Ramos (cell line): ENCODE results near the gene PPP2R5C.
"Not testable (repeated sequence)": the region's sequence is repeated elsewhere in the genome, so short reads cannot be mapped to it uniquely, and the experiment has no call there.

Source experiments
- in situ Hi-C: fragments of 300-500 bp; cut with MboI; formaldehyde crosslinking; loops from one replicate; pipeline ENCODE4 v1.14.3; 2022; ENCODE audit warnings: low sequenced_read_pairs; ENCODE audit not compliant: unreplicated experiment

PPP2R5C gene

GRCh38 chr14:101725652-101726051 is 35.9 kb upstream of the PPP2R5C start:
- in situ Hi-C loops = not testable (repeated sequence)

DNA sequence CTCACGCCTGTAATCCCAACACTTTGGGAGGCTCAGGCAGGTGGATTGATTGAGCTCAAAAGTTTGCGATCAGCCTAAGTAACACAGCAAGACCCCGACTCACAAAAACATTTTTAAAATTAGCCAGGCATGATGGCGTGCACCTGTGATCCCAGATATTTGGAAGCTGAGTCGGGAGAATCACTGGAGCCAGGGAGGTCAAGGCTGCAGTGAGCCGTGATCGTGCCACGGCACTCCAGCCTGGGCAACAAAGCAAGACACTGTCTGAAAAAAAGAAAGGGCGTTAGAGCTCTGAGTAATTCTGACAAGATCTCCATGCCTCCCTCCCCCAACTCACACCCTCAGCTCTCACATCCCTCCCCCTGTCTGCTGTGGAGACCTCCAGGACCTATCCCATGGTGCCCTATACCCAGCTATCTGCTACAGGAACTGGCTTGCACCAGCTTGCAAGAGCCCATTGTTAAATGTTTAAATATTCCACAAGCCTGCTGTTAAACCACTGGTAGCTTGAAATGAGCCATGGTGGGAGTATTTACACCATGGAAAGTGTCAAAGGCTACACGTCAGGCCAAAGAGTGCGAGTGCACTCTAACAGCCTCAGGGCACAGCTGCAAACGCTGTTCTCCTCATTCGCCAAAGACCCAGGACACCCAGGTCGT is 35.1 kb upstream of the PPP2R5C start:
- in situ Hi-C loops = no loop called here

DNA sequence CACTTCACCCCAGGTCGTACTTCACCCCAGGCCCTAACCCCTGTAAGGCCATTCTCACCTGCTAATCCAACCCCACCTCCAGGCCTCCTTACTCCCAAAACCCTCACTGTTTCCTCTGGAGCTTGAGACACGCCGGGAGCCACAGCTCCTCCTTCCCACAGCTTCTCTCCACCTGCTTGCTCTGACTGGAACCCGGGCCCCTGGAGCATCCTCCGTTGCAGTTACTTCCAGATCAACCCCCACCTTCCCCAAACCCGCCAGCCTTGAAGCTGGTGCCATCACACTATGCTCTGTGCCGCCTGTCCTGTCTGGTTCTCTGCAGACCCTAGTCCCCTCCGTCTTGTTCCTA is 34.6 kb upstream of the PPP2R5C start:
- in situ Hi-C loops = no loop called here

- in situ Hi-C loops = no loop called here
Observed at GRCh38 chr14:101727611-101728366, 33.7 kb upstream of the PPP2R5C start.

- in situ Hi-C loops = no loop called here
Observed at GRCh38 chr14:101728367-101728742, 33.2 kb upstream of the PPP2R5C start.

DNA sequence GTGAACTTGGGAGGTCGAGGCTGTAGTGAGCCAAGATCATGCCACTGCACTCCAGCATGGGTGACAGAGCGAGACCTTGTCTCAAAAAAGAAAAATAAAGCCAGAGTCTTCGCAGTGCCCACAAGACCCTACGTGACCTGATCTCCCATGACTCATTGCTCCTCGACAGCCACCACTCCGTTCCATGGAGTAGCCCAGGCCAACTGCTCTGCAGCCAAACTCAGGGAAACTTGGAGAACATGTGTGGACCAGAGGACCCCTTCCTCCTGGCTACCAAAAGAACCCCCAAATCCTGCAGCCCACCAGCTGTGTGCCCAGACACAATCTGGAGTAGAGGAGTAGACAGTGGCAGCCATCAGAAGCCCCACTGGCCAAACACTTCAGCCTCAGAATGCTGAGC is 32.1 kb upstream of the PPP2R5C start:
- in situ Hi-C loops = no loop called here

GRCh38 chr14:101730157-101730556 is 31.4 kb upstream of the PPP2R5C start:
- in situ Hi-C loops = not testable (repeated sequence)

DNA sequence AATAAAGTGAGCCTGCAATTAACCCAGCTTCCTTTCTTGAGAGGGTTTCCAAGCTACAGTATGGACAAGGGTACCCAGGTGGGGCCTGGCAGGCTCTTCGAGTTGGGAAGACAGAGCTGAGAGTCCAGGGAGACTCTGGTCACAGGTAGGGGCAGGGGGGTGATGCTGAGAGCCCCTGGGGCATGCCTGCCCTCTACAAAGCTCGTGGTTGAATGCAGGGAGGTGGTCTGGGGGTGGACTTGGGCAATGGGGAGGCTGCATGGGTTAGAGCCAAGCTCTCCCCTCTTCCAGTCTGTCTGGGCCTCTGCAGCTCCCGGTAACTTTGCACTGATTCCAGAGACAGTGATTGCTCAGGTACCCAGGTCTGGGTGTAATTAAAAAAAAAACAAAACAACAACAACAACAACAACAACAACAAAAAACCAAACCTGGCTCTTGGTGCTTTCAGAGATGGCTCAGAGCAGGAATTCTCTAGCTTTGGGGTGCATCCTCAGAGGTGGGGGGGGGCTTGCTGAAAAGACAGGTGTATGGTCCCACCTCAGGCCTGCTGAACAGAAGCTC is 30.8 kb upstream of the PPP2R5C start:
- in situ Hi-C loops = no loop called here

DNA sequence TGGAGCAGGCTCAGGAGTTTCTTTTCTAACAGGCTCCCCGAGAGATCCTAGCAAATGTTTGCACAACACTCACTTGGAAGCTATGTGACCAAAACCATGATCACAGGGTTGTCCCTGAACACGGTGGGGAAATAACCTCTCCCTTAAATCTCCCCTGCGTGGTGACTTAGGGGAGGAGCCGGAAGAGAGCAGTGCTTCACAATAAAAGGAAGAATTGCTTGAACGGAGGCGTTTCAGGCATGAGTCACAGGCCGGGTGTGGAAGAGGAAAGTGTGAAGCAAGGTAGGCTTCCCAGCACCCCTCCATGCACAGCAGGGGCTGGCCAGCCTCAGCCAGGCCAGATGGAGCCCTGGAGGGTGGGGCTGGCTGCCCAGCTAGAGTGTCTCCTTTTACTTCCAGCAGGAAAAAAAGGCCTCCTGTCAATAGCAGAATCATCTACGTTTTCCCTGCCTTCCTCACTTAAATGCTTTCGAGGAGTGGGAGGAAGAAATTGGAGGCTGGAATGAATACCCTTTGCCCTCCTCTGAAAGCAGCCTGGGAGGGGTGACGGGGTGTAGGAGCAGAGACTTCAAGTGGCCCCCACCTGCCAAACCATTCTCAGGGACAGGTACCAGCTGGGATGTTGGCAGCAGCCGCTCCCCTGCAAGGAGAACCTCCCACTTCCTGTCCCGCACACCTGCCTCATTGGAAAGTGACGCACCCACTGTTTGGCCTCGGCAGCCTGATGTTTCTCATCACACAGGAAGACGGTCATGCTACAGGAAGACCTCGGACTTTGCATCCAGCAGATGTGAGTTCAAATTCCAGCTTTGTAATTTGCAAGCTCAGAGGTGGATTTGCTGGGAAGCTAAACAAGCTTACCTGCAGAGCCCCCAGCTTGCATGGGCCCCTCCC is 30.1 kb upstream of the PPP2R5C start:
- in situ Hi-C loops = no loop called here

DNA sequence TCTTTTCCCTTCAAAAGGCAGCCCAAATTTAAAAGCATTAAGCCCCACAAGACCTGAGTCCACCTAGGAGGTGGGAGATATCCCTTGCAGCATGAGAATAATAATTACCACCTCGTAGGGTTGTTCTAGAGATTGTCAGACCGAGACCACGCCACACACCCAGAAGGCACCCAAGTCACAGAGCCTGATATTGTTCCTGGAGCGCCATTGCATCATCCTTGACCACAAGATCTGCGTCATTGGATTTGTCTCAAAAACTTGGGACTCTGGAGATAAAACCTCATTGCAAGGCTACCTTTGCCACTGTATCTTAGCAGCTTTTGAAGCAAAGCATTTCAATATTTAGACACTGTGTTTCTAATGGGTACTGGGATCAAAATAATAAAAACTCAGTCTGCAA is 29.4 kb upstream of the PPP2R5C start:
- in situ Hi-C loops = no loop called here

DNA sequence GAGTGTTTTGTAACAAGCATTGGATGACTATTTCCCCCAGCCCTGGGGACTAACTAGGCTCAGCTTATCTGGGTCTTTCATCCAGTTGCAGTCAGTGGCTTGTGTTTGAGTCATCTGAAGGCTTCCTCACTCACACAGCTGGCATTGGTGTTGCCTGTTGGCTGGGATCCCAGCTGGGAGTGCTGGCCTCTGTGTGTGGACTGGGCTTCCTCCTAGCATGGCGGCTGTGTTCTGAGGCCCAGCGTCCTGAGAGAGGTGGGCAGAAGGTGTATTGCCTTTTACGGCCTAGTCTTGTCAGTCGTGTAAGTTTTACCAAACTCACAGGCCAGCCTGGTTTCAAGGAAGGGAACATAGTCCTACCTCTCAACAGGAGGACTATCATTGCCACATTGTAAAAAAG is 28.3 kb upstream of the PPP2R5C start:
- in situ Hi-C loops = no loop called here

DNA sequence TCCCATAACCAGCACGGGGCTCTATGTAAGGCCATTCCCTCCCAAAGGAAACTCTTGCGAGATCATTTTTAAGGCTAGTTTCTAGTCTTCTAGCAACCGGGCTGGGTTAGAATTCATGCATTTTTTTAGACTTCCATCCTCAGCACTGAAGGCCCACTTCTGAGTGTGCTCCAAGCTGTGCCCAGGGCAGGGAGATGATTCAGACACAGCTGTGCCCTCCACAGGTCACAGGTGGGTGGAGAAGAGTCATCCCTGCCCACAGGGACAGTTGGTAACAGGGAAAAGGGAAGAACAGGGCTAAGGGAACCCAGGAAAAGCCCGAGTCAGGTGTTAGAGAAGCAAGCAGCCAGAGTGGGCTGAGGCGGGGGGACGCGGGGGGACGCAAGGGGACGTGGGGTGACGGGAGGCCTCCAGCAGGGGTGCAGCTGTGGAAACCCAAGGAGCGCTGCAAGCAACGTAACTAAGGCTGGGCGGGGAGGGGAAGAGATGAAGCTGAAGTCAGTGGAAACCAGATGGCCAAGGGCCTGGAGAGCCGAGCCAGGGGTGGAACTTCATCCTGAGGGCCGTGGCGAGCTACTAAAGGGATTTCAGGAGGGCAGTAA is 27.2 kb upstream of the PPP2R5C start:
- in situ Hi-C loops = no loop called here

- in situ Hi-C loops = no loop called here
Observed at GRCh38 chr14:101735453-101735852, 26.1 kb upstream of the PPP2R5C start.

DNA sequence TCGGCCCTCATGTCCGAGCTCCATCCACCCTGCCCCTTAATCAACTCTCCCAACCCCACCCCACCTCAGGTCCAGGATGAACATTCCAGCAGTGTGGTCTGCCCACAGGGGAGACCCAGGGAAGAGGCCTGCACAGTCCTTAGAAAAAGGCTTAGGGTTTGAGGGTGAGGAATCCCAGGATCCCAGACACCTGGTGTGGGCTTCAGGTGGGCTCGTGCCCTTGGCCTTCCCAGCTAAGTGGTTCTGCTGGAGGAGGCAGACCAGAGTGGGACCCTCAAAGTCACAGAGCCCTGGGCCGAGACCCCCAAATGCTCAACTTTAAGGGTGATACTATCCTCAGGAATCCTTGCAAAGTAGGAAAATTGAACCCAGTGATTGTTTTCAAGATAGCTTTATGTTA is 25.4 kb upstream of the PPP2R5C start:
- in situ Hi-C loops = no loop called here

DNA sequence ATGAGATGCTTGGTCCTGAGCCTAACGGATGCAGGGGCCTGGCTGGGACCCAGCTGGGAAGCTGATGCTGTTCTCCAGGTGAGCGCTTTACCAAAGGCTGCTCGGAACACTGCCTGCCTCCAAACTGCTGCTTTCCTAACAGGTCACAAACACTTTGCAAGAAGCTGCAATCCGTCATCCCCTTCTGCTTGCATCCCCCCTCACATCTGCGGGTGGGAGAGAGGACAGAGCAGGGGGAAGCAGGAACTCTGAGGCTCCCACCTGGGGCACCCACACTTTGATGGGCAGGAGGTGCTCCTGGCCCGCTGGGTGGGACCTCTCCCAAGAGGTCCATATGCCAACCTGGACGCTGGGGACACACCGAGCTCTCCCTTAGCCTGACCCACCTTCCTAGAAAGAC is 24.9 kb upstream of the PPP2R5C start:
- in situ Hi-C loops = no loop called here

- in situ Hi-C loops = no loop called here
Observed at GRCh38 chr14:101737414-101738339, 23.8 kb upstream of the PPP2R5C start.

DNA sequence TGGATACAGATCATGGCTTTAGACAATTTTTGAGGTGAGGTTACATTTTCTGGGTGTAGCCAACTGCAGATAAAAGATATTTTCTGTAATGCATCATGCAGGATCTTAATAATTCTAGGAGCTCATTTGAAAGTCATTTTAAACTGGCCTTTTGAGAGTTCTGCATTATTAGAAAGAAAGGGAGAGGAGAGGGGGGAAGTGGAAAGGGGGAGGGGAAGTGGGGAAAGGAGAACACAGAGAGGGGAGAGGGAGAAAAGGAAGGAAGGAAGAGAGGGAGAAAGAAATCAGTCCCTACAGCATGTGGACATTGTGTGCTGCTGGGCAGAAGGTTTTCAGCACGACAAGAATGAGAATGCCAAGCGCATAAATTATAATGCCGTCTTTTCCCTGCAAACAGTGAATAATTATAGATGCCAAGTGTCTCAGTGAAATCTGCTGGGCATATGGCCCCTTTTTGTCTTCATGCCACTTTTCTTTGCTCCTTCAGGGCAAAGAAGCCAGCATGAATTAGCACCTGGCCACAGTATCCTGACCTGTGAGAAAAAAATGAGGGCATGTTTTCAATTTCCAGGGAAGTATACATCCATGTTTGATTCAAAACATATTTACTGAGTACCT is 22.7 kb upstream of the PPP2R5C start:
- in situ Hi-C loops = no loop called here

GRCh38 chr14:101739446-101740141 is 21.9 kb upstream of the PPP2R5C start:
- in situ Hi-C loops = no loop called here
